Measurements from ENCODE around the gene USH2A. TPM values are rescaled to one million over a fixed set of nuclear protein-coding genes. Genes with fewer than 3 reads are reported as not detected.

Gene USH2A
- polyA plus RNA-seq, 1 donor from 2014 or later, result 0.17 TPM

GRCh38 chr1:216123446-216124191 is 299.6 kb downstream of the USH2A start:
- no peaks in the 10 kb centered on the region for H3K79me2 ChIP-seq (replicated peaks; ENCODE audit: insufficient read depth, low read length)
- H3K27ac ChIP-seq (ENCODE audit: low read length), result no peak overlapping the region
- TF ChIP-seq EZH2 (IDR thresholded peaks at IDR 0.05; ENCODE audit: borderline replicate concordance, insufficient read depth, low read length, poor library complexity, severe bottlenecking) (no peak), CTCF (IDR thresholded peaks at IDR 0.05; ENCODE audit: poor library complexity, severe bottlenecking) (no peak), POLR2AphosphoS5 (IDR thresholded peaks at IDR 0.05) (no peak), SMC3 (conservative IDR thresholded peaks at IDR 0.05; ENCODE audit: poor library complexity) (no peak), EP300 (conservative IDR thresholded peaks at IDR 0.05; ENCODE audit: poor library complexity, severe bottlenecking) (no peak), RAD21 (conservative IDR thresholded peaks at IDR 0.05) (no peak), REST (IDR thresholded peaks at IDR 0.05; ENCODE audit: borderline replicate concordance) (no peak), MXI1 (conservative IDR thresholded peaks at IDR 0.05; ENCODE audit: poor library complexity, severe bottlenecking) (no peak)
- H3F3A ChIP-seq (ENCODE audit: insufficient read depth, low read length, poor library complexity, severe bottlenecking), result no peaks in the 10 kb centered on the region
- H4K20me1 ChIP-seq (ENCODE audit: insufficient read depth), result no peaks in the 10 kb centered on the region
- H3K27me3 ChIP-seq (ENCODE audit: insufficient read depth, low read depth, low read length), result no peaks in the 10 kb centered on the region
- H3K9ac ChIP-seq (ENCODE audit: low read length), result no peak overlapping the region
- no peaks in the 10 kb centered on the region for H3K9me2 ChIP-seq (ENCODE audit: insufficient read depth, low read length)
- H2AFZ ChIP-seq (ENCODE audit: low read depth, low read length), result no peak overlapping the region
- no peak overlapping the region for H3K4me3 ChIP-seq (ENCODE audit: low read length)
- no peaks in the 10 kb centered on the region for H3K36me3 ChIP-seq (ENCODE audit: insufficient read depth, low read length)
- no peak overlapping the region for H3K4me2 ChIP-seq (ENCODE audit: low read length)
- no peaks in the 10 kb centered on the region for H3K9me3 ChIP-seq (ENCODE audit: low read length)

GRCh38 chr1:216119600-216119999 is 303.6 kb downstream of the USH2A start:
- no peaks in the 10 kb centered on the region for H3K9me2 ChIP-seq (ENCODE audit: insufficient read depth, low read length)
- no peak overlapping the region for H3K27ac ChIP-seq (ENCODE audit: low read length)
- H3K9ac ChIP-seq (ENCODE audit: low read length), result no peak overlapping the region
- no peaks in the 10 kb centered on the region for H4K20me1 ChIP-seq (ENCODE audit: insufficient read depth)
- H3K36me3 ChIP-seq (ENCODE audit: insufficient read depth, low read length), result no peaks in the 10 kb centered on the region
- H3K27me3 ChIP-seq (ENCODE audit: insufficient read depth, low read depth, low read length), result no peaks in the 10 kb centered on the region
- H2AFZ ChIP-seq (ENCODE audit: low read depth, low read length), result no peak overlapping the region
- no peaks in the 10 kb centered on the region for H3K79me2 ChIP-seq (replicated peaks; ENCODE audit: insufficient read depth, low read length)
- H3K4me2 ChIP-seq (ENCODE audit: low read length), result no peak overlapping the region
- H3K4me3 ChIP-seq (ENCODE audit: low read length), result no peak overlapping the region
- no peaks in the 10 kb centered on the region for H3K9me3 ChIP-seq (ENCODE audit: low read length)
- H3F3A ChIP-seq (ENCODE audit: insufficient read depth, low read length, poor library complexity, severe bottlenecking), result no peaks in the 10 kb centered on the region
- TF ChIP-seq TAF1 (IDR thresholded peaks at IDR 0.05; ENCODE audit: low read depth), result no peak
- TF ChIP-seq SMC3 (conservative IDR thresholded peaks at IDR 0.05; ENCODE audit: poor library complexity), result no peak
- no peak for TF ChIP-seq MXI1 (conservative IDR thresholded peaks at IDR 0.05; ENCODE audit: poor library complexity, severe bottlenecking)
- TF ChIP-seq EP300 (conservative IDR thresholded peaks at IDR 0.05; ENCODE audit: poor library complexity, severe bottlenecking), result no peak
- no peak for TF ChIP-seq RAD21 (conservative IDR thresholded peaks at IDR 0.05)
- no peak for TF ChIP-seq POLR2AphosphoS5 (IDR thresholded peaks at IDR 0.05)
- no peak for TF ChIP-seq CTCF (IDR thresholded peaks at IDR 0.05; ENCODE audit: poor library complexity, severe bottlenecking)
- no peak for TF ChIP-seq EZH2 (IDR thresholded peaks at IDR 0.05; ENCODE audit: borderline replicate concordance, insufficient read depth, low read length, poor library complexity, severe bottlenecking)
- no peak for TF ChIP-seq REST (IDR thresholded peaks at IDR 0.05; ENCODE audit: borderline replicate concordance)
